Adrenal gland (tissue), 5 donors: ENCODE measurements around the gene SERTAD2.

ENCODE experiments used
- POLR2A ChIP-seq, 2 donors: fragments of 450-650 bp; IDR thresholded peaks; one replicate each; pipeline ENCODE4 v1.6.1; 2017; ENCODE audit warnings: antibody characterized with exemption in 2 of 2, mild to moderate bottlenecking in 2 of 2, moderate library complexity in 1 of 2
- TF ChIP-seq, protein P1 (sequence below), 6 experiments: fragments of 450-650 bp in 4 of 6; fragments of 200-600 bp in 2 of 6; sonication (generic) in 1 of 6; IDR thresholded peaks; 1 replicate in 5 of 6; 2 replicates in 1 of 6; pipeline versions ENCODE4 v1.5.1 to v1.8.0; 2016 to 2021; ENCODE audit warnings: antibody characterized with exemption in 6 of 6, mild to moderate bottlenecking in 2 of 6, moderate library complexity in 1 of 6
- donor health status: DM: no; HTN: no; CAD: no.

DNA sequence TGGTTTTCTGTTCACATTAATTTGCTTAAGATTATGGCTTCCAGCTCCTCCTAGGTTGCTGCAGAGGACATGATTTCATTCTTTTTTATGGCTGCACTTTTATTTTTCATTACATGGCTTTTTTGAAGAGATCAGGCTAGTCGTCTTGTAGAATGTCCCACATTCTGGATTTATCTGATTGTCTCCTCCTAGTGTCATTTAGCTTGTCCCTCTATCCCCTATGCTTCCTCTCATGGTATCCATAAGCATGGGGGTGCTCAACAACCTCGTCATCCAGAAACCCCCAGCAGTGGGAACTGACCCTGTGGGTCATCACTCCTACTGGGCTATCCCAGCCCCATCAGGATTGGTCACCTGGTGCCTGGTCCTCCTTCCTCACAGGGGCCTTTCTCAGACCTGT lies 49.6 kb downstream of the SERTAD2 start:
- no peak for TF ChIP-seq POLR2A (IDR thresholded peaks at IDR 0.05)
- TF ChIP-seq, protein P1, sequence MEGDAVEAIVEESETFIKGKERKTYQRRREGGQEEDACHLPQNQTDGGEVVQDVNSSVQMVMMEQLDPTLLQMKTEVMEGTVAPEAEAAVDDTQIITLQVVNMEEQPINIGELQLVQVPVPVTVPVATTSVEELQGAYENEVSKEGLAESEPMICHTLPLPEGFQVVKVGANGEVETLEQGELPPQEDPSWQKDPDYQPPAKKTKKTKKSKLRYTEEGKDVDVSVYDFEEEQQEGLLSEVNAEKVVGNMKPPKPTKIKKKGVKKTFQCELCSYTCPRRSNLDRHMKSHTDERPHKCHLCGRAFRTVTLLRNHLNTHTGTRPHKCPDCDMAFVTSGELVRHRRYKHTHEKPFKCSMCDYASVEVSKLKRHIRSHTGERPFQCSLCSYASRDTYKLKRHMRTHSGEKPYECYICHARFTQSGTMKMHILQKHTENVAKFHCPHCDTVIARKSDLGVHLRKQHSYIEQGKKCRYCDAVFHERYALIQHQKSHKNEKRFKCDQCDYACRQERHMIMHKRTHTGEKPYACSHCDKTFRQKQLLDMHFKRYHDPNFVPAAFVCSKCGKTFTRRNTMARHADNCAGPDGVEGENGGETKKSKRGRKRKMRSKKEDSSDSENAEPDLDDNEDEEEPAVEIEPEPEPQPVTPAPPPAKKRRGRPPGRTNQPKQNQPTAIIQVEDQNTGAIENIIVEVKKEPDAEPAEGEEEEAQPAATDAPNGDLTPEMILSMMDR (IDR thresholded peaks at IDR 0.05): no peak
